ENCODE data around the gene EPG5.
"Not testable (repeated sequence)": the region's sequence is repeated elsewhere in the genome, so short reads cannot be mapped to it uniquely, and the experiment has no call there.

Gene EPG5

GRCh38 chr18:45959484-45959883 lies 7.6 kb downstream of the EPG5 start:
- H3K4me1 ChIP-seq; in situ Hi-C loops (cut with MboI; ENCODE audit: low sequenced_read_pairs): not testable (repeated sequence)

GRCh38 chr18:45958730-45959129 lies 8.4 kb downstream of the EPG5 start:
- H3K4me1 ChIP-seq = no peaks in the 10 kb centered on the region
- DNase-seq (ENCODE audit: low spot score in 2 of 2) = no peak
- H3K27me3 ChIP-seq (ENCODE audit: low read depth) = no peaks in the 10 kb centered on the region
- no peak overlapping the region for H3K4me3 ChIP-seq
- in situ Hi-C loops (cut with MboI; ENCODE audit: low sequenced_read_pairs) = no loop called here
- H3K9me3 ChIP-seq = no peaks in the 10 kb centered on the region
- H3K36me3 ChIP-seq (replicated peaks) = peaks cover 15% of the 10 kb centered on the region

More at GRCh38 chr18:45959484-45959883, 7.6 kb downstream of the EPG5 start:
- not testable (repeated sequence) for H3K27me3 ChIP-seq (ENCODE audit: low read depth); DNase-seq (ENCODE audit: low spot score in 2 of 2); H3K9me3 ChIP-seq; H3K4me3 ChIP-seq; H3K36me3 ChIP-seq (replicated peaks)

- Histone ChIP-seq H3K4me1 (no peaks in the 10 kb centered on the region), H3K27me3 (ENCODE audit: low read depth) (no peaks in the 10 kb centered on the region), H3K9me3 (no peaks in the 10 kb centered on the region), H3K4me3 (no peak overlapping the region), H3K36me3 (replicated peaks) (peaks cover 22% of the 10 kb centered on the region)
- in situ Hi-C loops (cut with MboI; ENCODE audit: low sequenced_read_pairs) = no loop called here
- no peak for DNase-seq (ENCODE audit: low spot score in 2 of 2)
Observed at GRCh38 chr18:45958027-45958426, 9.1 kb downstream of the EPG5 start.

- DNase-seq (ENCODE audit: low spot score in 2 of 2) = no peak
- H3K4me1 ChIP-seq = no peaks in the 10 kb centered on the region
- H3K9me3 ChIP-seq = no peaks in the 10 kb centered on the region
- in situ Hi-C loops (cut with MboI; ENCODE audit: low sequenced_read_pairs) = no loop called here
- H3K36me3 ChIP-seq (replicated peaks) = peaks cover 31% of the 10 kb centered on the region
- H3K27me3 ChIP-seq (ENCODE audit: low read depth) = no peaks in the 10 kb centered on the region
- no peak overlapping the region for H3K4me3 ChIP-seq
Observed at GRCh38 chr18:45957100-45957499, 10.0 kb downstream of the EPG5 start.

DNA sequence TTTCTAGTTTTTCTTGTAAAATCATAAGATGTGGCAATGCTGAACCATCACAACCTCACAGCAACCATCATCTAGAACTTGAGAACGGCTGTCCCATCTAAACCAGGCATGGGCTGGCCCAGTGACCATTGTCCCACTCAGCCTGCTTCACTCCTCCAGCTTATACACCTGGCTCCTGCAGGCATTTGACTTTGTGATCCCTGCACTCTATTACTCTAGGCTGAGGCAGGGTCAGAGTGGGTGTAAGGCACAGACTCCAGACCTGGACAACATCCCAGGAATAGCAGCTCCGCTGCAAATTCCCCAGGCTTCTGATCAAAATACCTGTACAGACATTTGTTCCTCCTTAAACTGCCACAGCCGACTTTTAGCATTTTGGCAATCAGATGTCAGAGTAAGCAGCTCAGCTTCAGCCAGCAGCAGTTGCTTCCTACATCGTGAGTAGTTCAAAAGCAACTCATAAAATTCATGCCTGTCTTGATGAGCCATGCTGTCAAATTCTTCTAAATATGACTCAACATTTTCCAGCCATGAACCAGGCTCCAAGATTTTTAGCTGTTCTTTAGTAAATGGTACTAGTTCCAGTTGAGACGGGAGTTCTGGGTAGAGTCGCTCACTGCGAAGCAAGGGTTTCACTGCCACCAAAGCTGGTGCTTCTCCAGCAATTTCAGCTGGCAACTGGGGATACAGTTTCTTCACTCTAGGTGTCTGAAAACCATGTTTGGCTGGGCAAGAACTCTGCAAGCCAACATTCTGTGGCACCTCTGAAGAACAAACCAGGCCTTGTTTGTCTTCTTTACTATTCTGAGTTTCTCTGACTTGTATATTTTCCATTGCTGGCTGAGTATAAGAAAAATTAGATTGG lies 12.8 kb downstream of the EPG5 start:
- no peak for DNase-seq (ENCODE audit: low spot score in 2 of 2)
- H3K4me1 ChIP-seq = no peaks in the 10 kb centered on the region
- in situ Hi-C loops (cut with MboI; ENCODE audit: low sequenced_read_pairs) = no loop called here
- H3K27me3 ChIP-seq (ENCODE audit: low read depth) = no peaks in the 10 kb centered on the region
- peaks cover 39% of the 10 kb centered on the region for H3K36me3 ChIP-seq (replicated peaks)
- no peak overlapping the region for H3K4me3 ChIP-seq
- H3K9me3 ChIP-seq = no peaks in the 10 kb centered on the region

- Histone ChIP-seq H3K27me3 (ENCODE audit: low read depth) (no peaks in the 10 kb centered on the region), H3K4me1 (no peaks in the 10 kb centered on the region), H3K36me3 (replicated peaks) (peaks cover 43% of the 10 kb centered on the region), H3K4me3 (no peak overlapping the region), H3K9me3 (no peaks in the 10 kb centered on the region)
- DNase-seq (ENCODE audit: low spot score in 2 of 2) = no peak
- in situ Hi-C loops (cut with MboI; ENCODE audit: low sequenced_read_pairs) = no loop called here
Observed at GRCh38 chr18:45951016-45951714, 16.0 kb downstream of the EPG5 start.

DNA sequence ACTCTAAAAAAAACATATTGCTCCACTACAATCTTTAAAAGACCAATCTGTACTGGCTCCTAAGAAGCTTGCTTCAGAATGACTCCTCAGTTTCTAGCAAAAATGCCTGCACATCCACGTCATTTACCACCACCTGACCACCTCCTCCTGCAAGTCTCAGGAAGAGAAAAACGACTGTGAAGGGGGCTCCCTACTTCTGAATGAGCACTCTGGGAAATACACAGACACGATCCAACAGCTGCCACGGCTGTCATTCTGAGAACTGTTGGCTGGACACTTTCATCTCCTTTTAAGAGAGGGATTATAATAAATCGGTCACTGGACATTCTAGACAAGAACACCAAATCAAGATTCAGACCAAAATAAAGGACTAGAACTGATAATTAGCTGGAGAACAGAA lies 21.5 kb downstream of the EPG5 start:
- peaks cover 36% of the 10 kb centered on the region for H3K36me3 ChIP-seq (replicated peaks)
- in situ Hi-C loops (cut with MboI; ENCODE audit: low sequenced_read_pairs) = no loop called here
- H3K4me3 ChIP-seq = no peak overlapping the region
- no peaks in the 10 kb centered on the region for H3K27me3 ChIP-seq (ENCODE audit: low read depth)
- no peaks in the 10 kb centered on the region for H3K4me1 ChIP-seq
- no peaks in the 10 kb centered on the region for H3K9me3 ChIP-seq
- no peak for DNase-seq (ENCODE audit: low spot score in 2 of 2)

- H3K36me3 ChIP-seq (replicated peaks) = peaks cover 31% of the 10 kb centered on the region
- DNase-seq (ENCODE audit: low spot score in 2 of 2) = no peak
Observed at GRCh38 chr18:45940724-45941123, 26.4 kb downstream of the EPG5 start.

GRCh38 chr18:45939236-45939635 lies 27.9 kb downstream of the EPG5 start:
- no peak overlapping the region for H3K4me3 ChIP-seq
- H3K27me3 ChIP-seq (ENCODE audit: low read depth) = no peaks in the 10 kb centered on the region
- peaks cover 30% of the 10 kb centered on the region for H3K36me3 ChIP-seq (replicated peaks)
- H3K9me3 ChIP-seq = no peaks in the 10 kb centered on the region
- no peaks in the 10 kb centered on the region for H3K4me1 ChIP-seq
- in situ Hi-C loops (cut with MboI; ENCODE audit: low sequenced_read_pairs) = no loop called here
- no peak for DNase-seq (ENCODE audit: low spot score in 2 of 2)

More at GRCh38 chr18:45940724-45941123, 26.4 kb downstream of the EPG5 start:
- in situ Hi-C loops (cut with MboI; ENCODE audit: low sequenced_read_pairs) = no loop called here
- H3K4me1 ChIP-seq = no peaks in the 10 kb centered on the region
- no peak overlapping the region for H3K4me3 ChIP-seq
- no peaks in the 10 kb centered on the region for H3K27me3 ChIP-seq (ENCODE audit: low read depth)
- no peaks in the 10 kb centered on the region for H3K9me3 ChIP-seq

DNA sequence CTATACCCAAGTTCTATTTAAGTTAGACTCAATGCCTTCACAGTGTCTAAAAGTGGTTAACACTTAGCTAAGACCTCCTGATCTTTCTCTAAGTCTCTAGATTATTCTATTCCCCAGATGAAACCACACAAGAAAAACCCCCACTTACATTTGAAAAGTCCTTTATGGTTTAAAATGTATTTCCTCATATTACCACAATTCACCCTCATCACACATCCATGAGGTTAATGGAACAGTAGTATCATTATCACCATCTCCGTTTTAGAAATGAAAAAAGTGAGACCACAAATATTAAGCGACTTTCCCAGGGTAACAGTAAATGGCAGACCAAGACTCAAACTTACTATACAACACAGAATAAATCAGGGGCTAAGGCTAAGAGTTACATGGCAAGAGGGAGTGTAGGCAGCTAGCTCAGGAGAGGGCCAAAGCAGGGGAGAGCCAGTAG lies 28.6 kb downstream of the EPG5 start:
- H3K4me3 ChIP-seq = no peak overlapping the region
- H3K36me3 ChIP-seq (replicated peaks) = peaks cover 25% of the 10 kb centered on the region
- H3K27me3 ChIP-seq (ENCODE audit: low read depth) = no peaks in the 10 kb centered on the region
- in situ Hi-C loops (cut with MboI; ENCODE audit: low sequenced_read_pairs) = no loop called here
- no peaks in the 10 kb centered on the region for H3K4me1 ChIP-seq
- no peak for DNase-seq (ENCODE audit: low spot score in 2 of 2)
- no peaks in the 10 kb centered on the region for H3K9me3 ChIP-seq

- Histone ChIP-seq H3K4me3 (no peak overlapping the region), H3K36me3 (replicated peaks) (peaks cover 10% of the 10 kb centered on the region), H3K4me1 (no peaks in the 10 kb centered on the region), H3K27me3 (ENCODE audit: low read depth) (no peaks in the 10 kb centered on the region), H3K9me3 (no peaks in the 10 kb centered on the region)
- in situ Hi-C loops (cut with MboI; ENCODE audit: low sequenced_read_pairs) = no loop called here
- DNase-seq (ENCODE audit: low spot score in 2 of 2) = no peak
Observed at GRCh38 chr18:45935591-45936335, 31.4 kb downstream of the EPG5 start.

DNA sequence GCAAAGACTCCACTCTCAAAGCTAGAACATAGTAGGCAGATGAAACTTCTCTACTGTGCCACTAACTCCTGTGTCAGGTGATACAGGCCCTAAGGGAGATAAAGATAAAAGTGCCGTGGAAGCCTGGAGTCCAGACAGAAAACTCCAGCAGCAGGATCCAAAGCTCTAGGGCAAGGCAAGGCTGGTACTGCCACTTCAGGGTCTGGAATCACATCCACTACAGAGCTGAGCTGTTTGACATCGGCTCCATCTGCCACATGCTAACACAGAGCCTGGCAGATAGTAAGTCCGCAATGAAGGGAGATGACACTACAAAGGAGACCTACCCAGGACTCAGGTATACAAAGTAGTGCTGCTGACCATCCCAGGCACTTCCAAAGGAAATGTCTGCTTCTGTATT lies 34.4 kb downstream of the EPG5 start:
- Histone ChIP-seq H3K36me3 (replicated peaks) (peaks cover 18% of the 10 kb centered on the region), H3K4me1 (no peaks in the 10 kb centered on the region), H3K27me3 (ENCODE audit: low read depth) (no peaks in the 10 kb centered on the region), H3K9me3 (no peaks in the 10 kb centered on the region), H3K4me3 (no peak overlapping the region)
- in situ Hi-C loops (cut with MboI; ENCODE audit: low sequenced_read_pairs) = no loop called here
- no peak for DNase-seq (ENCODE audit: low spot score in 2 of 2)

DNA sequence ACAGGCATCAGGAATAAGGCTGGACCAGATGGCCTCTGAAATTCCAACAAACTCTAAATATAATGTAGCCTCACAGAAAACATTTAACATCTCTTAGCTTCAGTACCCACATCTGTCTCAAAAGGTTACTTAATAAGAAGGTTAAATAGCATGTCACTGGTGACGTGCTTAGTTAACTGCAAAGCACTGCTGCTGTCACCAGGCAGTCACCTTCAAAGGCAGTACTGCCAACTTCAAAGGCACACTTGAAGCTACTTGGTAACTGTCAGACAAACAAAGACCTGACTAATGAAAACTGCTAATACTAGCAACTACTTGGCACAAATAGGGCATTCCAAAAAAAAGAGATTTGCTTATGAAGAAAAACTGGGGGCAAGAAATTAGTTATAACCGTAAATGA lies 36.2 kb downstream of the EPG5 start:
- Histone ChIP-seq H3K9me3 (no peaks in the 10 kb centered on the region), H3K36me3 (replicated peaks) (peaks cover 19% of the 10 kb centered on the region), H3K27me3 (ENCODE audit: low read depth) (no peaks in the 10 kb centered on the region), H3K4me3 (no peak overlapping the region), H3K4me1 (no peaks in the 10 kb centered on the region)
- no peak for DNase-seq (ENCODE audit: low spot score in 2 of 2)
- in situ Hi-C loops (cut with MboI; ENCODE audit: low sequenced_read_pairs) = no loop called here

DNA sequence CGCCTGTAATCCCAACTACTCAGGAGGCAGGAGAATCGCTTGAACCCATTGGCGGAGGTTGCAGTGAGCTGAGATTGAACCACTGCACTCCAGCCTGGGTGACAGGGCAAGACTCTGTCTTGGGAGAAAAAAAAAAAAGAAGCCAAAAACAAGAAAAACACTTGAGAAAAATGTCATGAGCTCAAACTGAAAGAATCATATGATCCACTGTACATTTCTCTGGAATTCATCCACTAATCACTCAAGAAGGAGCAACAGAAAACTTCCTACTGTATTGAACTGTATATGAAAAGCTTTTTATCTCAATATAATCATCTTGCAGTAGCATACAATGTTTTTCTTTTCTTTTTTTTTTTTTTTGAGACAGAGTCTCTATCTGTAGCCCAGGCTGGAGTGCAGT lies 40.4 kb downstream of the EPG5 start:
- Histone ChIP-seq H3K9me3 (no peaks in the 10 kb centered on the region), H3K4me3 (no peak overlapping the region), H3K4me1 (no peaks in the 10 kb centered on the region), H3K27me3 (ENCODE audit: low read depth) (no peaks in the 10 kb centered on the region), H3K36me3 (replicated peaks) (peaks cover 37% of the 10 kb centered on the region)
- no peak for DNase-seq (ENCODE audit: low spot score in 2 of 2)
- in situ Hi-C loops (cut with MboI; ENCODE audit: low sequenced_read_pairs) = no loop called here

All from HAP-1 (cell line).